Upper lobe of left lung (tissue), 4 donors: ENCODE results near the gene FBXL13.

Experiments
- CTCF ChIP-seq, 6 experiments: fragments of 450-650 bp in 4 of 6; fragments of 200-600 bp in 2 of 6; sonication (generic) in 2 of 6; IDR thresholded peaks; one replicate each; pipeline ENCODE4 v1.5.1; 2016 to 2019; ENCODE audit warnings: antibody characterized with exemption in 6 of 6
- POLR2A ChIP-seq, 4 donors: fragments of 450-650 bp; IDR thresholded peaks; one replicate each; pipeline ENCODE4 v1.5.1; 2016 to 2017; ENCODE audit warnings: antibody characterized with exemption in 4 of 4, mild to moderate bottlenecking in 2 of 4
- POLR2AphosphoS5 ChIP-seq, 2 donors: sonication (generic); formaldehyde crosslinking; IDR thresholded peaks; one replicate each; pipeline ENCODE4 v1.5.1; 2017; ENCODE audit warnings: antibody characterized with exemption in 2 of 2

DNA sequence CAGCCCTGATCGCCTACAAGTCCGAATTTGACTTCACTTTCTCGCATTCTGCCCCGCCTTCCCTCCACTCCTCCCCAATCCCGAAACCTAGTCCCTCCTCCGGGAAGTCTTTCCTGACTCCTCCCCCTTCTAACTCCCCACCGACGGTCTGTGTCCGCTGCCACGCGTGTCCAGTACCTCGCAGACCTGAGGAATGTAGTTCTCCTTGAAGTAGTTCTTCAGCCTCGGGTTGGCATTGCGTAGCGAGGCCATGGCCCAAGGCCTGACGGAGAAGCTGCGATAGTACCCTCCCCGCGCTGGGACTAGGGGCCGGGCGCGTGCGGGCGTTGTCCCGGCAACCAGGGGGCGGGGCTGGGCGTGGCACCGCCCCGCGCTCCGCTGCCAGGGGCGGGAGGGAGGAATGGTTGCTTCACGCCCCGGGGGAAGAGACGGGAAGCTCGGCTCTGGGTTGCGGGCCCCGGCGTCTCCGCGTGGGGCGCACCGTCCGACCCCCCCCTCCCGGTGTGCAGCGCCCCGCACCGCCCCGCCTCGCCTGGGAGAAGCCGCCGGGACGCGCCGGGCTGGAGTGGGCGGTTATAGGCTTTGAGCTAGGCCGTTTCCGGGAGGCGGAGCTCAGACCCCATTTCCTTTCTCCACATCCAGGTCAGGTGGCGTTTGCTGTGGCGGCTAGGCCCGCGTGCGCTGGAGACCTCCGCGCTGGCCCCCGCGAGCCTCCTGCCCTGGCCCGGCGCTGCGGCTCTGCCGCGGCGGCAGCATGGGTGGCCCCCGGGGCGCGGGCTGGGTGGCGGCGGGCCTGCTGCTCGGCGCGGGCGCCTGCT is at the start of gene FBXL13, which contains the start of gene ARMC10:
- TF ChIP-seq CTCF (IDR thresholded peaks at IDR 0.05) (peak; percentile 22 to 78 (median 52)), POLR2A (IDR thresholded peaks at IDR 0.05) (peak in 2 of 4 donors; percentile 60 to 64), POLR2AphosphoS5 (IDR thresholded peaks at IDR 0.05) (peak in 1 of 2 donors; percentile 55)
